Middle frontal gyrus (tissue), 1 donor: Measurements from ENCODE around the gene FGGY.

ENCODE experiments used
- DNase-seq: peaks from one replicate; pipeline ENCODE4 v3.0.0-alpha.2; 2015; ENCODE audit warnings: low spot score; ENCODE audit errors: extremely low spot score

FGGY gene

GRCh38 chr1:59314776-59315528 lies 18.1 kb downstream of the FGGY start:
- no peak for DNase-seq

- DNase-seq = no peak
Measured at GRCh38 chr1:59315529-59316463, 18.9 kb downstream of the FGGY start.

GRCh38 chr1:59316497-59317128 lies 19.7 kb downstream of the FGGY start:
- no peak for DNase-seq

GRCh38 chr1:59317343-59317742 lies 20.4 kb downstream of the FGGY start:
- no peak for DNase-seq

- DNase-seq = no peak
Measured at GRCh38 chr1:59317780-59318179, 20.9 kb downstream of the FGGY start.

- DNase-seq = no peak
Measured at GRCh38 chr1:59318271-59318860, 21.5 kb downstream of the FGGY start.

- DNase-seq = no peak
Measured at GRCh38 chr1:59322394-59322793, 25.5 kb downstream of the FGGY start.

GRCh38 chr1:59322814-59323213 lies 25.9 kb downstream of the FGGY start:
- no peak for DNase-seq

- no peak for DNase-seq
Measured at GRCh38 chr1:59323879-59324278, 27.0 kb downstream of the FGGY start.

GRCh38 chr1:59328353-59328752 lies 31.5 kb downstream of the FGGY start:
- DNase-seq = no peak

- DNase-seq = no peak
Measured at GRCh38 chr1:59329412-59330053, 32.6 kb downstream of the FGGY start.

GRCh38 chr1:59331686-59332620 lies 35.1 kb downstream of the FGGY start:
- DNase-seq = no peak

GRCh38 chr1:59332983-59333382 lies 36.1 kb downstream of the FGGY start:
- no peak for DNase-seq

- no peak for DNase-seq
Measured at GRCh38 chr1:59333626-59334277, 36.9 kb downstream of the FGGY start.

- no peak for DNase-seq
Measured at GRCh38 chr1:59340411-59341307, 43.8 kb downstream of the FGGY start.

GRCh38 chr1:59342801-59343575 lies 46.1 kb downstream of the FGGY start:
- DNase-seq = no peak

GRCh38 chr1:59343576-59343840 lies 46.6 kb downstream of the FGGY start:
- no peak for DNase-seq

- no peak for DNase-seq
Measured at GRCh38 chr1:59345221-59345620, 48.3 kb downstream of the FGGY start.
